OCI-LY1 (cell line): ENCODE measurements around the gene RNU6-9.

Experiments used
- H2AFZ ChIP-seq: fragments of 200-600 bp; sonication (generic), shearing (Covaris generic); 2 replicates; pipeline ENCODE4 v1.6.0; 2014; ENCODE audit warnings: antibody characterized with exemption, mild to moderate bottlenecking, low read length
- H3F3A ChIP-seq: fragments of 200-600 bp; sonication (generic), shearing (Covaris generic); 2 replicates; pipeline ENCODE4 v1.6.0; 2014; ENCODE audit warnings: mild to moderate bottlenecking, antibody characterized with exemption, low read length, moderate library complexity; ENCODE audit not compliant: insufficient read depth
- H3K27ac ChIP-seq: fragments of 200-600 bp; sonication (generic); 2 replicates; pipeline ENCODE4 v1.5.1; 2014; ENCODE audit warnings: low read length, mixed run types, mild to moderate bottlenecking, low read depth; ENCODE audit not compliant: poor library complexity, severe bottlenecking
- H3K27me3 ChIP-seq: fragments of 200-600 bp; sonication (generic); 2 replicates; pipeline ENCODE4 v1.6.0; 2014; ENCODE audit warnings: antibody characterized with exemption, mild to moderate bottlenecking, low read length, moderate library complexity; ENCODE audit not compliant: insufficient read depth
- H3K36me3 ChIP-seq: fragments of 200-600 bp; sonication (generic); 2 replicates; pipeline ENCODE4 v1.6.1; 2014; ENCODE audit warnings: mild to moderate bottlenecking, antibody characterized with exemption, low read length, moderate library complexity, mixed read lengths; ENCODE audit not compliant: insufficient read depth
- H3K4me1 ChIP-seq: fragments of 200-600 bp; sonication (generic); 2 replicates; pipeline ENCODE4 v1.5.1; 2014; ENCODE audit warnings: mild to moderate bottlenecking, low read length, moderate library complexity; ENCODE audit not compliant: insufficient read depth, severe bottlenecking
- H3K4me2 ChIP-seq: fragments of 200-600 bp; sonication (generic), shearing (Covaris generic); 2 replicates; pipeline ENCODE4 v1.6.1; 2014; ENCODE audit warnings: low read length
- H3K4me3 ChIP-seq: fragments of 200-600 bp; sonication (generic); 2 replicates; pipeline ENCODE4 v1.5.1; 2014; ENCODE audit warnings: low read length, low read depth, mild to moderate bottlenecking, mixed read lengths; ENCODE audit not compliant: poor library complexity, severe bottlenecking
- H3K79me2 ChIP-seq: fragments of 200-600 bp; shearing (Covaris generic); 2 replicates; pipeline ENCODE4 v1.6.1; 2016; ENCODE audit warnings: mixed run types, low read length, mixed read lengths; ENCODE audit not compliant: insufficient read depth
- H3K9ac ChIP-seq: fragments of 200-600 bp; sonication (generic), shearing (Covaris generic); 2 replicates; pipeline ENCODE4 v1.6.1; 2014; ENCODE audit warnings: mild to moderate bottlenecking, low read length, mixed read lengths
- H3K9me2 ChIP-seq: fragments of 200-600 bp; sonication (generic), shearing (Covaris generic); 2 replicates; pipeline ENCODE4 v1.6.1; 2014; ENCODE audit warnings: low read depth, mild to moderate bottlenecking, low read length, mixed read lengths
- H3K9me3 ChIP-seq: fragments of 200-600 bp; shearing (Covaris generic); 2 replicates; pipeline ENCODE4 v1.6.1; 2014; ENCODE audit warnings: low read length, mixed read lengths
- H4K20me1 ChIP-seq: fragments of 200-600 bp; sonication (generic), shearing (Covaris generic); 2 replicates; pipeline ENCODE4 v1.6.0; 2016; ENCODE audit warnings: mild to moderate bottlenecking, low read length; ENCODE audit not compliant: insufficient read depth
- CTCF ChIP-seq: fragments of 200-600 bp; sonication (generic), shearing (Covaris generic); IDR thresholded peaks from 2 replicates; pipeline ENCODE4 v1.5.1; 2017; ENCODE audit warnings: mild to moderate bottlenecking, antibody characterized with exemption, low read length, moderate library complexity, mixed read lengths
- EZH2 ChIP-seq: fragments of 200-600 bp; sonication (generic), shearing (Covaris generic); IDR thresholded peaks from 2 replicates; pipeline ENCODE4 v1.8.0; 2017; ENCODE audit warnings: borderline replicate concordance, mixed run types, mild to moderate bottlenecking, antibody characterized with exemption, low read length, moderate library complexity, mixed read lengths

The RNU6-9 gene

GRCh38 chr19:928471-929202 is 35.4 kb downstream of the RNU6-9 start:
- H3K36me3 ChIP-seq: no peaks in the 10 kb centered on the region
- no peaks in the 10 kb centered on the region for H4K20me1 ChIP-seq
- peaks cover 21% of the 10 kb centered on the region for H3K4me1 ChIP-seq
- H3F3A ChIP-seq: no peaks in the 10 kb centered on the region
- no peak overlapping the region for H3K4me3 ChIP-seq
- H3K9me2 ChIP-seq: no peaks in the 10 kb centered on the region
- no peak overlapping the region for H3K4me2 ChIP-seq
- peaks cover 3% of the 10 kb centered on the region for H3K27me3 ChIP-seq
- no peak overlapping the region for H2AFZ ChIP-seq
- H3K27ac ChIP-seq: no peak overlapping the region
- no peaks in the 10 kb centered on the region for H3K9me3 ChIP-seq
- no peaks in the 10 kb centered on the region for H3K79me2 ChIP-seq
- no peak overlapping the region for H3K9ac ChIP-seq
- TF ChIP-seq CTCF (no peak), EZH2 (no peak)

GRCh38 chr19:929203-929890 is 36.1 kb downstream of the RNU6-9 start:
- H3K4me1 ChIP-seq: peaks cover 20% of the 10 kb centered on the region
- H4K20me1 ChIP-seq: no peaks in the 10 kb centered on the region
- H3K9me2 ChIP-seq: no peaks in the 10 kb centered on the region
- H3K4me2 ChIP-seq: no peak overlapping the region
- TF ChIP-seq EZH2 (no peak), CTCF (no peak)
- no peaks in the 10 kb centered on the region for H3K9me3 ChIP-seq
- H3K9ac ChIP-seq: no peak overlapping the region
- H2AFZ ChIP-seq: no peak overlapping the region
- H3K4me3 ChIP-seq: no peak overlapping the region
- H3K27ac ChIP-seq: no peak overlapping the region
- no peaks in the 10 kb centered on the region for H3F3A ChIP-seq
- peaks cover 3% of the 10 kb centered on the region for H3K27me3 ChIP-seq
- H3K36me3 ChIP-seq: no peaks in the 10 kb centered on the region
- H3K79me2 ChIP-seq: no peaks in the 10 kb centered on the region

- TF ChIP-seq EZH2: no peak
- TF ChIP-seq CTCF: no peak
- no peak overlapping the region for H3K27ac ChIP-seq
- no peaks in the 10 kb centered on the region for H4K20me1 ChIP-seq
- no peak overlapping the region for H3K4me3 ChIP-seq
- no peak overlapping the region for H2AFZ ChIP-seq
- peaks cover 7% of the 10 kb centered on the region for H3K27me3 ChIP-seq
- no peak overlapping the region for H3K9ac ChIP-seq
- H3K9me2 ChIP-seq: no peaks in the 10 kb centered on the region
- H3K4me2 ChIP-seq: no peak overlapping the region
- H3F3A ChIP-seq: no peaks in the 10 kb centered on the region
- H3K36me3 ChIP-seq: no peaks in the 10 kb centered on the region
- H3K79me2 ChIP-seq: no peaks in the 10 kb centered on the region
- no peaks in the 10 kb centered on the region for H3K9me3 ChIP-seq
- H3K4me1 ChIP-seq: peaks cover 14% of the 10 kb centered on the region
Observed at GRCh38 chr19:929891-930258, 36.6 kb downstream of the RNU6-9 start.
